Left lobe of liver (tissue), 2 donors: ENCODE measurements around the gene OTUB1. TPM values are rescaled to one million over a fixed set of nuclear protein-coding genes. Genes with fewer than 3 reads are reported as not detected.

Experiments used
- ATAC-seq: fragments of 200-7000 bp; cut with Tn5 transposase; one replicate; pipeline ENCODE4 v1.9.1; 2020; ENCODE audit warnings: mild to moderate bottlenecking, moderate library complexity
- DNase-seq: peaks from one replicate; pipeline ENCODE4 v3.0.0-alpha.2; 2020; ENCODE audit warnings: low spot score
- total RNA-seq: library from RNA; stranded (reverse); gene quantifications from one replicate; pipeline ENCODE4 v1.2.1, GENCODE V29; 2021
- donor health status: DM: no; HTN: no; CAD: no; lungs with moderate emphysema.
- donor health status: DM: no; HTN: yes; CAD: no.

Gene OTUB1
- total RNA-seq, 1 donor from 2014 or later = 22.8 TPM

DNA sequence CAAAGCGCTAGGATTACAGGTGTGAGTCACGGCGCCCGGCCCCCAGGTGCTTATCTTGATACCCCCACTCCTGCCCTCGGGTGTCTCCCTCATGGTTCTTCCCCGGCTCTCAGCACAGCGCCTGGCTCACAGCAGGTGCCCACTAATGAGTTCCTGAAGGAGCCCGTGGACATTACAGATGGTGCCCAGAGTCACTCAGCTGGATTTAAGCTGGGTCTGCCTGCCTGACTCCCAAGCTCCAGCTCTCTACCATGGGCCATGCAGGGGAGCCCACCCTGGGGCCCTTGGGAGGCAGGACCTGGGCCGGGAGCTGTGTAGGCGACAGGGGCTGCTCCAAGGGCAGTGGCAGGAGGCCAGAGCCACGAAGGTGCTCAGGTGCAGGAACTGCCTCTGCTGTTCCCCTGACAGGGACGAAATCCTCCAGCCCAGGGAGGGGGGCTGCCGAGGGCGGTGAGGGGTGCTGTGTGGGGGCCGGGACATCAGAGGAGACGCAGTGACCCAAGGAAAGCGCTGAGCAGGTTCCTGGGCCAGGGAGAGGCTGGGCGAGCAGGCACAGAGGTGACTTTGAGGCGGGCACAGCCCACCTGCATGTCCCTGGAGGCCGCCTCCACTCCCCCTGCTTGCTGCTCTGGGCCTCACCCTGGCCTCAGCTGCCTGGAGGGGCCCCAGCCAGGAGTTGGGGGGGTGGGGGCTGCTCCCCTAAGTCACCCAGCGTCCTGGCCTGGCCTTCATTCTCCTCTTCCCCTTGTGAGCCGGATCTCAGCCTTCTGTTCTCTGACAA, 34.9 kb downstream of the OTUB1 start:
- no peak for DNase-seq
- ATAC-seq = no peak

DNA sequence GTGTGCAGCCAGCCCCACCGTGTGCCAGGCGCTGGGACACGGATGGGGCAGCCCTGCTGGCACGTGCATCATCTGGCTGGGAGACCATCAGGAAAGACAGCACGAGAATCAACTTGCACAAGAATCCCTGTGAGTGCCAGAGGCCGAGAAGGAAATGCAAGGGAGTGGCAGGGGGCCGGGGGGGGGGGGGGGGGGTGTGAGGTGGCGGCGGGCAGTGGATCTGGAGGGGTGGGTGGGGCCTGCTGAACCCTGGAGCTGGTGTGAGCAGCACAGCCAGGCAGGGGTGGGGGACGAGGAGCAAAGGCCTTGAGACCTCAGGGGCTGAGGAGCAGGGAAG, 35.5 kb downstream of the OTUB1 start:
- DNase-seq = no peak
- ATAC-seq = no peak

DNA sequence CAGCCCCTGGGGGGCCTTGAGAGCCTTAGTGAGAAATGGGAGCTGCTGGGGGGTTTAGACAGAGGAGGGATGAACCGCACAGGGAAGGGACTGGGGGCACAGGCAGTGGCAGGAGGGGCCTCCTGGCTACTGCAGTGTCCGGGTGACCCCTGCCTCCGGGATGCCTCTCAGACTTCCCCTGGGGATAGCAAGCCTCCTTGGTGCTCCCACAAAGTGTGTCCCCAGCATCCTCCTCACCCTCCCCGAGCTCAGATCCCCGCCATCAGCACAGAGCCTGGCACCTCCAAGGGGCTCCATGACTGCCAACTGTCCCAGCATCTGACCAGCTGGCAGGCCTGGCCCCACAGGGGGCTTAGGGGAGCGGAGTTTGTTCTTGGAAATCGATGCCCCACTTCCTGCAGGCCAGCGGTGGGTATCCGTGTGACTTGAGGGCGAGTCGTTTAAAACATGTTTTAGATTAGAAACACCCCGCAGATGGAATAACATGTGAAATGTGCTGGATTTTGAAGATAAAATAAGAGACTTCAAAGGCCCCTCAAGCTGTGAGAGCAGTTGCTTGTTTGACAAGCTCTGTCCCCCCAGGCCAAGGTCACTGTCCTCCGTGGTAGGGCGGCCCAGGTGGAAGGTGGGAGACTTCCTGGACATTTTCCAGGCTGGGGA, 36.0 kb downstream of the OTUB1 start:
- ATAC-seq (no peak), DNase-seq (no peak)

DNA sequence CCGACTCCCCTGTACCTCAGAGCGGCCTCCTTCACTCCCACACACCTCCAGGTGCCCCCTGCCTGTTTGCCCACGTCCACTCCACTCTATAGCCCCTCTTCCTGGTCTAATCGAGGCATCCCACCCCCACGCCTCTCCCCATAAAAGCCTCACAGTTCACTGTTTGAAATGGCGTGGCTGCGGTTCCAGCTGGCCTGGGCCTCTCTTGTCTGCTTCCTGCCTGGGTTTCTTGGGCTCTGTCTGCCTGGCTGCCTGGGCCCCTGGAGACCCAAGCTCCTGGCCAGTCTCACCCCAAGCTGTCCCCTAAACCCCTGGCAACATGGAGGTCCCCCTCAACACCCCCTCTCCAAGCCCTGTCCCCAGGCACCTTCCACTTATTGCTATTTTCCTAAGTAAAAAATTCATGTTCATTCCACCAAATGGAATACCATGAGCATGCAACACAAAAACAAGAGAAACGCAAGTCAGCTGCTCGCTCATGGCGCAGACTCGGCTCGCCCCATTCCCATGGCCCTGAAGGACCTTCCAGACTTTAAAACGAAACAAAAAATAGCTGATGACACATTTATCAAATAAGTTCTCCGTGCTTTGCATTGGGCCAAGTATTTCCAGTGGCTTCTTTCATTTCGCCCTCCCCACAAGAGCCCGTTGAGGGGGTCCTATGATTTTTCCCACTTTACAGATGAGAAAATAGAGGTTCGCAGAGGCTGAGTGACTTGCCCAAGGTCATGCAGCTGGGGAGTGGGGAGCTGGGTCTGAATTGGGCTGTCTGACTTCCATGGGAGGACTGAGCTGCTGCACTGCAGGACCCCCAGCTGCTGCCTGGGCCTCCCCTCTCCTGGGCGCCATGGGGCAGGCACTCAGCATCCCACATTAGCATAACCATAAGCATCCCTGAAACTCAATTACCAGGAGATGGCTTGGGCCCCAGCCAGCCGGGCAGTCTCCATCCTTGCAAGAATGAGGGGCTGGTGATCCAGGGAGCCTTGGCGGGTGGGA, 37.8 kb downstream of the OTUB1 start:
- DNase-seq (no peak), ATAC-seq (no peak)

DNA sequence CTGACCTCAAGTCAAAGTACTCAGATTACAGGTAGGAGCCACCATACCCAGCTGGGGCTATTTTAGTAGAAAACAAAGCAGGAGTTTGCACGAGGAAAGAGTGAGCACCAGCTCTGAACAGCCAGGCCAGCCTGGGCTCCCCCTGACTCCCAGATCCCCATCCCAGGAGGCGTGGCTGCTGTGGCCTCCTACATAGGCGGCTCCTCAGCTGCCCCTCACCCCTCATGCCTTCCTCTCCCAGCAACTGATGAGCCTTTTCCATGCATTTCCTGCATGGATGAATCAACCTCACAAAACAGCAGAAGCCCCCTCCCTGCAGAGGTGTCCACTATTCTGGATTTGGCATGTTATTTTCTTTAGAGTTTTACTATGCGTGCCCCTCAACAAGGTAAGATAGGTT, 39.0 kb downstream of the OTUB1 start:
- DNase-seq (no peak), ATAC-seq (no peak)

DNA sequence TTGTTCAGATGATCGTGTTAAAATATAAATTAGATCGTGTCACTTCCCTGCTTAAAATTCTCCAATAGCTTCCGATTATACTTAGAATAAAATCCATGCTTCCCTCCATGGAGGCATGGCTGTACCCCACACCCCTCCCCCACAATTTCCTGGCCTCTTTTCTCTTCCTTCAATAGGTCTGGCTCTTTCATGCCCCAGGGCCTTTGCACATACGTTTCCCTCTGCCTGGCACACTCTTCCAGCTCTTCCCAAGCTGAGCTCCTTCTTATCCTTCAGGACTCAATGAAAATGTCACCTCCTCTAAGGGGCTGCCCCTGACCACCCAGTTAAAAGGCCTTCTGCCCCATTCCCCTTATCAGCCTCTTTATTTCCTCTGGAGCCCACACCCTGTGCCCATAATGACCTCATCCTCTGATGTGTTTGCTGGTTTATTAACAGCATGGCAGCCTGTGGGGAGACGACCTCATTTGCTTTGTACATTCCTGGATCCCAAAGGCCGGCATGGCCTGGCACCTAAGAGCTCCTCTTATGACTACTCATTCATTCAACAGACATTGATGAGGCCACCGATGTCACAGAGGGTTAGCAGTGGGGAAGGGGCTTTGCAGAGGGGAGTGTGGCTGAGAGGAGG, 40.5 kb downstream of the OTUB1 start:
- ATAC-seq (no peak), DNase-seq (no peak)

DNA sequence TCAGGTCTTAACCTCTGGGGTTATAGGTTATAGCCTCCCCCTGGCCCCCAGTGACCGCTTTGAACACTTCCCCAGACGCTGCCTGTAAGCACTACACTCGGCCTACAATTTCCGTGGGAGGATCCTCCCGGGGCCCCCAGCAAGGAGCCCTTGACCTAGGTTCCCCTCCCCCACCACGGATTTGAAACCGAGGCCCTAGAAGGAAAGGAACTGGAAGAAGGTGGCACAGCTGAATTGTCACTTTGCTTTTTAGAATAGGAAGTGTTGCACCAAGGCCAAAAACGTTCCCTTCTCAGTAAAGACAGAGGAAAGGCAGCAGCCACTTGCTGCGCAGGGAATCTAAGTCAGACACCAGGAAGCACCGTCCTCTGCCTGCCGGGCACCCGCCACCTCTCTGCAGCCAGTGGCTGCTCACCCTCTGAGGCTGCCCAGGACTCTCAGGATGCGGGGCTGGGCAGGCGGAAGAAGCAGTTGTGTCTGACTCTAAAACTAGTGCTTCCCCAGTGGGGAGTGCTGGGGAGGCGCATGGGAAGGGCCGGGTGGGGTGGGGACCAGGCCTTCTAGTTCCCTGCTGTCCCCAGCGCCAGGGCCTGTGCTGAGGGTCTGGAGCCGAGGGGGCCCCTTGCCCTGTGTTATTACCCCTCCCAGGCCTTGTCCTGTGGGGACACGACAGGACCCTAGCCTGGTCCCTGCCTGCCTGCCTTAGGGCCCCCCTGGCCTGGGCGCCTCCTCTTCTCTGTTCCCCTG, 41.6 kb downstream of the OTUB1 start:
- ATAC-seq (peak; percentile 23), DNase-seq (no peak)

DNA sequence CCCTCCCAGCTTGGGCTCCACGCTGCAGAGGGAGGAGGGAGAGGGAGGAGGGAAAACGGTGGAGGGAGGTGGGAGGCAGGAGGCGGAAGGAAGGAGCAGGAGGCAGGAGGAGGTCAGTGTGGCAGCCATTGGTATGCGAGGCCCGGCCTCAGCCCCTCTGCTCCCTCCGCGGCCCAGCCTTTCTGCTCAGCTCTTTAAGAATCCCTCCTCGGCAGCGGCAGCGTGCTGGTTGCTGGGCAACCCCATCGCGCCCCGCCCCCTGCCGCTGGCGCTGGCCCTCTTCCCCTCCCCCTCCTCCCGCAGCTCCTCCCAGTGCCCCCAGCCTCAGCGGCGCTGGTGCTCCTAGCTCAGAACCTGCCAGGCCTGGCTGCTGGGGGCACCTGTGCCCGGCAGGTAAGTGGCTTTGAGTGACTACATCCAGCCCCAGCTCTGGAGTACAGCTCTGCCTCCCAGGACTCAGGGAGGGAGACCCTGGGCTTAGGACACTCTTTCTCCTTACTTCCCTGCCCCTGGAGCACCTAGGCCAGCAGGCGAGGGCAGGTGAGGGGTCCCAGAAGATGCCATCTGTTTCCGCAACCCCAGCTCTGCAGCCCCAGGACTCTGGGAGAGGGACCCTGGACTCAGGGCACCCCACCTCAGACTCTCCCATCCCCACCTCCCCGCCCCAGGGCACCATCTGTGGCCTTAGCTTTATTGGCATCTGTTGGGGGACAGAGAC, 42.3 kb downstream of the OTUB1 start:
- DNase-seq (no peak), ATAC-seq (peak; percentile 10)

DNA sequence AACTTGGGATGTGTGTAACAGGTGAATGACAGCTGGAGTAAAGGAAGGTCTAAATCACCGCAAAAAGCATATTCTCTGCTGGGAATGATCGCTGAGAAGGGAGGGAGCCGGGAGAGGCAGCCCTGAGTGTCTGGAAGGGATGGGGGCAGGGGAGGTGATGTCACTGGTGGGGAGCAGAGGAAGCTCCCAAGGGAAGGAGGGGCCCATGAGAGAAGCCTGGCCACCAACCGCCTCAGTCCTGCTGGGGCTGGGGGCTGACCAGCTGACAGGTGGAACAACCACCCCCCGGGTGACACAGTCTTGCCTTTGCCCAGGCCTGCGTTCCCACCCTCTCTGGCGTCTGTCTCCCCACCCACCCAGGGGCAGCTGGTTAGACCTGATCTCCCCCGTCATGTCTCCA, 43.5 kb downstream of the OTUB1 start:
- ATAC-seq (no peak), DNase-seq (no peak)

DNA sequence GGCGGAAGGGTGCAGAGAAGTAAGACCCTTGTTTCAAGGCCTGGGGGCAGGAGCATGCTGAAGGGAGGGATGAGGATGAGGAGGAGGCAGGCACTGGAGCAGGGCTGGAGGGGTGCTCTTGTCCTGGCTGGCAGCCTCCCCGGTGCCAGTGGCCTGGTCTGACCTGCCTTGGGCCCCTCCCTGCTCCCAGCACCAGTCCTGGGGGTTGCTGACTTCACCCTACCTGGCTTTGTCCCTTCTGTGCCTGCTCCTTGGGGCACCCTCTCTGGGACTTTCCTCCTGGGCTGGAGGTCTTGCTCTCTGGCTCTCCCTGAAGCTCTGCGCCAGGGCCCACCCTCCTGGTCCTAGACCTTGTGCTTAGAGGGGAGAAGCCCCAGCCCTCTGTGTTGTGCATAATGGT, 44.8 kb downstream of the OTUB1 start:
- ATAC-seq (no peak), DNase-seq (no peak)

DNA sequence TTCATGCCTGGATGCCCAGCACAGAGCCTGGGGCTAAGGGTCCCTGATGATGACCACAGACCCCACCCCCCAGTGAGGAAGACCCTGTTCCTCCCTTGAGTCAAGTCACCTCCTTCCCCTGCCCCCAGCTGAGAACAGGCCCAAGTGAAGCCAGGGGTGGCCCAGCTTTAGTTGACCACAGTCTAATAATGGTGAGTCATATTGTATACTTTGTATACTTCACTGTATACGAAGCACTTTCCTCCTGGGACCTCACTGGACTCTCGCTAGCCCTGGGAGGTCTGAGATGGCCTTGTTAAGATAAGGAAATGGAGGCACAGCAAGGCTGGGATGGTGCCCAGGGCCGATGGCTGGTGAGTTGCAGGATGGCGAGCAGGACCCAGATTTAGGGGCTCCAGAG, 45.8 kb downstream of the OTUB1 start:
- no peak for DNase-seq

DNA sequence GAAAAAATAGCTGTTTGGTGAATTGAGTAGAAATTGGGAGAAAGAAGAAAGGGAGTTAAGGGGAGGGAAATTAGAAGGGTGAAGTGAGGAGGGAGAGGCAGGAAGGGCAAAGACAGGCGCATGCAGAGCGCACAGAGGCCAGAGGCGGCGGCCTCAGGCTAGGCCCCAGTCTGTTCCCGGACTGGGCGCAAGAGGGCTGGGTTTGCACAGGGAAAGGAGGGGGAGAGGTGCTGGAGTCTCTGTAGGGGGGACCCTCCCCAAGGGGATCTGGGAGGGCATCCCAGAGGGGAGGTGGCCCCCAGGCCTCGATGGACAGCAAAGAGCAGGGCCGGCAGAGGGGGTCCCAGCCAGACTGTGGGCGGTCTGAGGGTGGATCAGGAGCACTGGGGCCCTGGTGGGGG, 48.2 kb downstream of the OTUB1 start:
- ATAC-seq (no peak), DNase-seq (no peak)

More for the DNA sequence above, 45.8 kb downstream of the OTUB1 start:
- no peak for ATAC-seq

DNA sequence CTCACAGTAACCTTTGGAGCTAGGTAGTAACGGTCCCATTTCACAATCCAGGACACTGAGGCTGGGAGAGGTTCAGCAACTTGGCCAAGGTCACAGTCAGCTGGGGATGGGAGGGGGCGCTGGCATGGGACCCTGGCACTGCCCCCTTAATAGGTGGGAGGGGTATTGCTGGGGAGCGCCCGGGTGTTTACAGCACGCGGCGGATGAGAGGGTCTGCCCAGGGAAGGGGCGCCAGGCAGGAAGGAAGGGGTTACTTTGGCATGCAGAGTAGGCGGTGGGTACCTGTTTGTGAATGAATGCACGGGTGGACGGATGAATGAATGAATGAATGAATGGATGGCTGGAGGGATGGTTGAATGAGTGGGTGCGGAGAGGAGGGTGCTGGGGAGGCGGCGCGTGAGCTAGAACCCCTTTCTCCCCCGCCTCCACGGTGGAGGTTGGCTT, 48.9 kb downstream of the OTUB1 start:
- DNase-seq (no peak), ATAC-seq (no peak)

DNA sequence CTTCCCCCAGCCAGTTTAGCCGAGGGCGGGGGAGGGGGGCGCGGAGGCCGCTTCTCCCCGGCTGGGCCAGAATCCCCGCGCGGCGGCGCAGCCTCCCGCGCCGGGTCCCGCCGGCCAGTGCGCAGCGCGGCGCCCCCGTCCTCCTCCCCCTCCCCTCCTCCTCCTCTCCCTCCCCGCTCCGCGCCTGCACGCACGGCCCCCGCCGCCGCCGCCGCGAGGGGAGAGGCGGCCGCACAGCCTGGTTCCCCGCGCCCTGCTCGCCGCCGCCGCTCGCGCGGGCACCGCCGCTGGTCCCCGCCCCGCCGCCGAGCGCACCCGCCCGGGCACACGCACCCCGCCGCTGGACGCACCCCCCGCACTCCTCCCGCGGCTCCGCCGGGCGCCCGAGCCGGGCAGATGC, 49.3 kb downstream of the OTUB1 start, which contains the start of gene FLRT1:
Gene FLRT1 (plus strand): TSS at position 356 of the 400 bp plus-strand sequence. CDS start 80,337 bp downstream, outside the sequence.
- DNase-seq = no peak
- ATAC-seq = no peak

DNA sequence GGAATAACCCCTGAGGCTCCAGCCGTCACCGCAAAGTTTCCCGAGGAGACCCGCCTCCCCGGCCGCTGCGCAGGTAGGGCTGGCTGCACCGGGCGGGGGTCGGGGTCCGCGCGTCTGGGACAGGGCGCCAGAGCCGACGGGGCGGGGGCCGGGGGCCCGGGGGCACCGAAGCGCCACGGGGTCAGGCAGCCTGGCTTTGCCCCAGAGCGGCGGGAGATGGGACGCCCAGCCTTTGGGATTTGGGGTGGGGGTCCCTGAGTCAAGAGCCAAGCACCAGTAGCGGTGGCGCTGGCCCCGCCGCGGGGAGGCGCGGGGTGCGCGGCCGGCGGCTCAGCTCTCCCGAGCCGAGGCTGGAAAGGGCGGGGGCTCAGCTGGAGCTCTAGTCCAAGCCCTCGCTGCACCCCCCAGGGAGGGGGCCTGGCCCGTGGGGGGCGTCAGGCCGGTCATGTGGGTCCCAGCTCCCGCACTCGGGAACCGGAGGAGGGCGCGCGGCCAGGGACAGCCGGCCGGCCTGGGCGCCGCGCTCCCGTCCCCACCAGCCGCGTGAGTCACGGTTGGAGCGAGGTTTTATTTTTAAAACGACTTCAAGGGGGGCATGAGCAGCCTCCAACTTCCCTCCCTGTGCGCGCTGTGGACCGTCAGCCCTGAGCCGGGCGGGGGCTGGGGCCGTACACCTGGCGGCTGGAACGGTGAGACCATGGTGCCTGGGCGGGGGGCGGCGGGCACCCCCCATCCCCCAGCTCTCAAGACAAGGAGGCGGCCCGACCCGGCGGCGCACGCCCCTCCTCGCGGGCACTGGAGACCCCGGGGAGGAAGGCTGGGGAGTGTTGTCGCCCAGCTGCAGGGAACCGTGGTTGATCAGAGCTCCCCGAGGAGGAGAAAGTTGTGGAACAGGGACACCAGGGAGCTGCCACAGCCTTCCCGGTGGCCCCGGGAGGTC, 50.1 kb downstream of the OTUB1 start:
- DNase-seq = no peak
- ATAC-seq = peak; percentile 30

DNA sequence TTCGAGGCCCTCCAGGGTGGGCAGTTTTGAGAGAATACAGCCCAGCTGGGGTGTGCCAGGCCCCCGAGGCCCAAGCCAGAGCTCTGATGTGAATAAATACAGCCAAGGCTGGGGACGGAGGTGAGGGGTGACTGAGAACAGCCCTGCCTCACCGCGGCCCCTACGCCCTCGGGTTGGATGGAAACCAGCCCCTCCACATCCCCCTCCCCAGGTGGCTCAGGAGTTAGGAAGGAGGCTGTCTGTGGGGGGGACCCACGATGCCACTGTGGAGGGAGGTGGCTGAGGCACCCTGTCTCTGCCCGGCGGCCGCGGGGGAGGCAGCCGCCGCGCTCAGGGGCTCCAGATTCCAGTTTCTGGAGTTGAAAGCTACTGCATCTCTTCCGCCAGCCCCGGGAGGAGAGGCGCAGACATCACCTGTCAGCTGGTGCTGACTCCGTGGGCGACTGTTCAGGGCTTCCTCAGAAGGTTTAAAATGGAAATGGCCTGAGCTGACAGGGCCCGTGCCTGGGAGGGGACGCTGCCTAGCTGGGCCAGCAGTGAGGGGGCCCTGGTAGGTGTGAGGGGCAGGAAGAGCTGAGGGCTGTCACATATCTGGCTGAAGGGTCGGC, 50.9 kb downstream of the OTUB1 start:
- no peak for DNase-seq
- ATAC-seq = no peak

DNA sequence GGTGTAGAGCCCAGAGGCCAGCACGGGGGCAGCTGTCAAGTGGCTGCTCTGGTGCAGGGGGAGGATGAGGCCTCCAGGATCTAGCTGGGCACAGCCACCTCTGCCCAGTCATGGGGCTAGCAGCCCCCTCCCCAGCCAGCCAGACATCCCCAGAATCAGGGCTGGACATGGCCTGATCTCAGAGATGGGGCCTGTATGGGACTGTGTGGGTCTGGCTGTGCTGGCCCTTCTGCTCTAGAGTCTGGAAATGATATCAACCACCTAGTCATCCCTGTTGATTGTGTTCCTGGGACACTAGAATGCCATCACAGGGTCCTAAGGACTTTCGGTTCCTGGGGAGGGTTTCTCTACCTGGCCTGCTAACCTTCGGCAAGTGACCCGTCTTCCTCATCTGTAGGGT, 52.3 kb downstream of the OTUB1 start:
- no peak for ATAC-seq
- no peak for DNase-seq
